ENCODE measurements around the gene POSTN.

Gene POSTN

GRCh38 chr13:37598597-37598996 is at the start of gene POSTN:
Gene POSTN (minus strand): TSS chr13:37598768. CDS start chr13:37598726, 42 bp downstream.
- DNase-seq (ENCODE audit: low read depth), result no peak
- peak within 1 kb of the TSS; percentile 46 for H3K4me3 ChIP-seq (ENCODE audit: low read depth, low read length)

- DNase-seq (ENCODE audit: low read depth), result no peak
- H3K4me3 ChIP-seq (ENCODE audit: low read depth, low read length), result no peak overlapping the region
Measured at GRCh38 chr13:37647031-37647650, 48.6 kb upstream of the POSTN start.

- no peak overlapping the region for H3K4me3 ChIP-seq (ENCODE audit: low read depth, low read length)
- no peak for DNase-seq (ENCODE audit: low read depth)
Measured at GRCh38 chr13:37646531-37646930, 48.0 kb upstream of the POSTN start.

- DNase-seq (ENCODE audit: low read depth), result no peak
- no peak overlapping the region for H3K4me3 ChIP-seq (ENCODE audit: low read depth, low read length)
Measured at GRCh38 chr13:37645181-37645740, 46.7 kb upstream of the POSTN start.

- H3K4me3 ChIP-seq (ENCODE audit: low read depth, low read length), result no peak overlapping the region
- DNase-seq (ENCODE audit: low read depth), result no peak
Measured at GRCh38 chr13:37641391-37641790, 42.8 kb upstream of the POSTN start.

- DNase-seq (ENCODE audit: low read depth), result no peak
- no peak overlapping the region for H3K4me3 ChIP-seq (ENCODE audit: low read depth, low read length)
Measured at GRCh38 chr13:37640499-37640898, 41.9 kb upstream of the POSTN start.

- no peak for DNase-seq (ENCODE audit: low read depth)
- no peak overlapping the region for H3K4me3 ChIP-seq (ENCODE audit: low read depth, low read length)
Measured at GRCh38 chr13:37636701-37637100, 38.1 kb upstream of the POSTN start.

GRCh38 chr13:37632294-37632693 is 33.7 kb upstream of the POSTN start:
- no peak for DNase-seq (ENCODE audit: low read depth)
- H3K4me3 ChIP-seq (ENCODE audit: low read depth, low read length), result no peak overlapping the region

- H3K4me3 ChIP-seq (ENCODE audit: low read depth, low read length), result no peak overlapping the region
- no peak for DNase-seq (ENCODE audit: low read depth)
Measured at GRCh38 chr13:37627428-37627827, 28.9 kb upstream of the POSTN start.

GRCh38 chr13:37621811-37622361 is 23.3 kb upstream of the POSTN start:
- DNase-seq (ENCODE audit: low read depth), result peak; percentile 98
- H3K4me3 ChIP-seq (ENCODE audit: low read depth, low read length), result no peak overlapping the region

GRCh38 chr13:37618554-37618953 is 20.0 kb upstream of the POSTN start:
- no peak overlapping the region for H3K4me3 ChIP-seq (ENCODE audit: low read depth, low read length)
- no peak for DNase-seq (ENCODE audit: low read depth)

- DNase-seq (ENCODE audit: low read depth), result peak; percentile 69
- no peak overlapping the region for H3K4me3 ChIP-seq (ENCODE audit: low read depth, low read length)
Measured at GRCh38 chr13:37617173-37617572, 18.6 kb upstream of the POSTN start.

GRCh38 chr13:37616131-37616530 is 17.6 kb upstream of the POSTN start:
- no peak for DNase-seq (ENCODE audit: low read depth)
- H3K4me3 ChIP-seq (ENCODE audit: low read depth, low read length), result no peak overlapping the region

- no peak for DNase-seq (ENCODE audit: low read depth)
- H3K4me3 ChIP-seq (ENCODE audit: low read depth, low read length), result no peak overlapping the region
Measured at GRCh38 chr13:37615276-37615675, 16.7 kb upstream of the POSTN start.

- no peak overlapping the region for H3K4me3 ChIP-seq (ENCODE audit: low read depth, low read length)
Measured at GRCh38 chr13:37613638-37614037, 15.1 kb upstream of the POSTN start.

GRCh38 chr13:37613236-37613635 is 14.7 kb upstream of the POSTN start:
- DNase-seq (ENCODE audit: low read depth), result no peak
- no peak overlapping the region for H3K4me3 ChIP-seq (ENCODE audit: low read depth, low read length)

More at GRCh38 chr13:37613638-37614037, 15.1 kb upstream of the POSTN start:
- no peak for DNase-seq (ENCODE audit: low read depth)

GRCh38 chr13:37608750-37609339 is 10.3 kb upstream of the POSTN start:
- H3K4me3 ChIP-seq (ENCODE audit: low read depth, low read length), result no peak overlapping the region
- DNase-seq (ENCODE audit: low read depth), result no peak

GRCh38 chr13:37602733-37603381 is 4.3 kb upstream of the POSTN start:
- no peak for DNase-seq (ENCODE audit: low read depth)
- no peak overlapping the region for H3K4me3 ChIP-seq (ENCODE audit: low read depth, low read length)

GRCh38 chr13:37601648-37602440 is 3.3 kb upstream of the POSTN start:
- no peak for DNase-seq (ENCODE audit: low read depth)
- H3K4me3 ChIP-seq (ENCODE audit: low read depth, low read length), result no peak overlapping the region

- no peak overlapping the region for H3K4me3 ChIP-seq (ENCODE audit: low read depth, low read length)
Measured at GRCh38 chr13:37599519-37599918, 951 bp upstream of the POSTN start.

More at GRCh38 chr13:37599519-37599918, 951 bp upstream of the POSTN start:
- no peak for DNase-seq (ENCODE audit: low read depth)

Measured in skeletal muscle cell (primary cell).